Measurements from ENCODE around the gene CCDC68.
"Not testable (repeated sequence)": the region's sequence is repeated elsewhere in the genome, so short reads cannot be mapped to it uniquely, and the experiment has no call there.

CCDC68 gene

GRCh38 chr18:54871231-54871630, 88.0 kb downstream of the CCDC68 start:
- no peak for DNase-seq

- DNase-seq, result no peak
These were observed 92.1 kb downstream of the CCDC68 start for GRCh38 chr18:54867131-54867530.

- DNase-seq, result no peak
These were observed 98.3 kb downstream of the CCDC68 start for GRCh38 chr18:54860941-54861340.

- DNase-seq, result no peak
These were observed 99.4 kb downstream of the CCDC68 start for GRCh38 chr18:54859667-54860421.

- no peak for DNase-seq
These were observed 101.8 kb downstream of the CCDC68 start for GRCh38 chr18:54857499-54857898.

GRCh38 chr18:54856105-54856646, 103.1 kb downstream of the CCDC68 start:
- no peak for DNase-seq

- not testable (repeated sequence) for DNase-seq
These were observed 104.2 kb downstream of the CCDC68 start for GRCh38 chr18:54855050-54855449.

GRCh38 chr18:54852780-54853675, 106.2 kb downstream of the CCDC68 start:
- DNase-seq, result no peak
